22Rv1 (cell line): ENCODE measurements around the gene SPSB1.

Source experiments
- ZFX ChIP-seq: fragments of 450-650 bp; IDR thresholded peaks from 2 replicates; pipeline ENCODE4 v1.6.1; 2017; ENCODE audit warnings: antibody characterized with exemption, borderline replicate concordance
- TF ChIP-seq, protein P1 (sequence below): fragments of 450-650 bp; IDR thresholded peaks from 2 replicates; pipeline ENCODE4 v1.5.1; 2017; ENCODE audit warnings: mild to moderate bottlenecking

DNA sequence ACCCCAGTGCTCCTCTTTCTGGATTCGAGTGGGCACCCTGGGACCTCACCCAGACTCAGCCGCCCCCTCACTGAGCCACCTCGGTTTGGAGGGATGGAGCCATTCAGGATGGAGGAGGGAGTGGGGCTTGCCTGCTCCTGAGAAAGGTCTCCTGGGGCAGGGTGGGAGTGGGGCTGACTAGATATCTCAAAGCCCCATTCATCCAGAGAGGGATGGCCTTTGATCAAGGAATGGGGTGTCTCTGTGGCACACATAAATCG, 10.1 kb upstream of the SPSB1 start:
- TF ChIP-seq, protein P1, sequence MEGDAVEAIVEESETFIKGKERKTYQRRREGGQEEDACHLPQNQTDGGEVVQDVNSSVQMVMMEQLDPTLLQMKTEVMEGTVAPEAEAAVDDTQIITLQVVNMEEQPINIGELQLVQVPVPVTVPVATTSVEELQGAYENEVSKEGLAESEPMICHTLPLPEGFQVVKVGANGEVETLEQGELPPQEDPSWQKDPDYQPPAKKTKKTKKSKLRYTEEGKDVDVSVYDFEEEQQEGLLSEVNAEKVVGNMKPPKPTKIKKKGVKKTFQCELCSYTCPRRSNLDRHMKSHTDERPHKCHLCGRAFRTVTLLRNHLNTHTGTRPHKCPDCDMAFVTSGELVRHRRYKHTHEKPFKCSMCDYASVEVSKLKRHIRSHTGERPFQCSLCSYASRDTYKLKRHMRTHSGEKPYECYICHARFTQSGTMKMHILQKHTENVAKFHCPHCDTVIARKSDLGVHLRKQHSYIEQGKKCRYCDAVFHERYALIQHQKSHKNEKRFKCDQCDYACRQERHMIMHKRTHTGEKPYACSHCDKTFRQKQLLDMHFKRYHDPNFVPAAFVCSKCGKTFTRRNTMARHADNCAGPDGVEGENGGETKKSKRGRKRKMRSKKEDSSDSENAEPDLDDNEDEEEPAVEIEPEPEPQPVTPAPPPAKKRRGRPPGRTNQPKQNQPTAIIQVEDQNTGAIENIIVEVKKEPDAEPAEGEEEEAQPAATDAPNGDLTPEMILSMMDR, result no peak
- TF ChIP-seq ZFX, result no peak
